ENCODE measurements around the gene GHRH. TPM values are rescaled to one million over a fixed set of nuclear protein-coding genes. Genes with fewer than 3 reads are reported as not detected.

The GHRH gene
- total RNA-seq, 1 experiment from 2014 or later: not detected

DNA sequence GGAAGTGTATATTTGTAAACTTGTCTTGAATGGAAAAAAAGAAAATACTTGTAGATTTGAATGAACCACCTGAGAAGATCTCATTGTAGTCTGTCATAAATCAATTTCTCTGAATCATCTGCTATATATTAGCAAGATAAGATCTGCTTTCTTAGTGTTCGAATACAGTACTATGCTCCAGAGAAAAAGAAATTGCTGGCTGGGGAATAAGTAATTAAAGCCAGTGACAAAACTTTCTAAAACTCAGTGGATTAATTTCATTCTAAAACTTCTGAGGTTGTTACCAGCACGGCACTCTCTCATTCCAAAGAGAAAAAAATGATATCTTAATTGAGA is 59.8 kb downstream of the GHRH start:
- Mint-ChIP-seq H3K9me3 (no peaks in the 10 kb centered on the region), H3K4me1 (peaks cover under 1 to 4% of the 10 kb centered on the region in 2 experiments; a peak in 1 of 4 replicates), H3K27me3 (ENCODE audit: low read depth) (no peaks in the 10 kb centered on the region), H3K36me3 (ENCODE audit: insufficient read depth in 1 of 3, low read depth in 3 of 3) (peaks cover 53 to 81% (median 67%) of the 10 kb centered on the region in 3 experiments), H3K27ac (peak overlapping the region in 2 of 3 experiments; percentile 40 to 86; a peak in 3 of 7 replicates), H3K4me3 (no peak overlapping the region)
- H3K79me2 ChIP-seq (ENCODE audit: insufficient read depth, low read length): peaks cover 7% of the 10 kb centered on the region
- H3K14ac ChIP-seq (ENCODE audit: insufficient read depth, low read length): no peak overlapping the region
- no peak for DNase-seq
- no peak overlapping the region for H3K27ac ChIP-seq (ENCODE audit: insufficient read length, low read depth, low read length)
- no peaks in the 10 kb centered on the region for H3K4me1 ChIP-seq (ENCODE audit: insufficient read depth, low read length)
- no peak overlapping the region for H2BK20ac ChIP-seq (ENCODE audit: low read depth, low read length, poor library complexity, severe bottlenecking)
- no CpG with 5 or more reads among the region's 2 CpGs for WGBS (ENCODE audit: extremely low coverage, insufficient read length, low lambda C conversion rate)
- H3T11ph ChIP-seq (ENCODE audit: low read length): no peak overlapping the region
- H3K4me2 ChIP-seq (ENCODE audit: insufficient read depth, insufficient read length, low read length): no peak overlapping the region
- TF ChIP-seq, protein P1, sequence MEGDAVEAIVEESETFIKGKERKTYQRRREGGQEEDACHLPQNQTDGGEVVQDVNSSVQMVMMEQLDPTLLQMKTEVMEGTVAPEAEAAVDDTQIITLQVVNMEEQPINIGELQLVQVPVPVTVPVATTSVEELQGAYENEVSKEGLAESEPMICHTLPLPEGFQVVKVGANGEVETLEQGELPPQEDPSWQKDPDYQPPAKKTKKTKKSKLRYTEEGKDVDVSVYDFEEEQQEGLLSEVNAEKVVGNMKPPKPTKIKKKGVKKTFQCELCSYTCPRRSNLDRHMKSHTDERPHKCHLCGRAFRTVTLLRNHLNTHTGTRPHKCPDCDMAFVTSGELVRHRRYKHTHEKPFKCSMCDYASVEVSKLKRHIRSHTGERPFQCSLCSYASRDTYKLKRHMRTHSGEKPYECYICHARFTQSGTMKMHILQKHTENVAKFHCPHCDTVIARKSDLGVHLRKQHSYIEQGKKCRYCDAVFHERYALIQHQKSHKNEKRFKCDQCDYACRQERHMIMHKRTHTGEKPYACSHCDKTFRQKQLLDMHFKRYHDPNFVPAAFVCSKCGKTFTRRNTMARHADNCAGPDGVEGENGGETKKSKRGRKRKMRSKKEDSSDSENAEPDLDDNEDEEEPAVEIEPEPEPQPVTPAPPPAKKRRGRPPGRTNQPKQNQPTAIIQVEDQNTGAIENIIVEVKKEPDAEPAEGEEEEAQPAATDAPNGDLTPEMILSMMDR (conservative IDR thresholded peaks at IDR 0.05): no peak
- H4K20me1 ChIP-seq (ENCODE audit: control insufficient read depth, insufficient read depth, insufficient read length): no peaks in the 10 kb centered on the region
- H3K18ac ChIP-seq (ENCODE audit: insufficient read length, low read depth, low read length): no peak overlapping the region
- H3K27me3 ChIP-seq (ENCODE audit: insufficient read depth, low read length): no peaks in the 10 kb centered on the region
- H3K56ac ChIP-seq (ENCODE audit: insufficient read length, low read depth, low read length): no peak overlapping the region
- H4K91ac ChIP-seq (ENCODE audit: insufficient read length, low read depth, low read length): no peak overlapping the region
- no peaks in the 10 kb centered on the region for H3K23me2 ChIP-seq (ENCODE audit: insufficient read length, low read depth, low read length, poor library complexity, severe bottlenecking)
- H2AK5ac ChIP-seq (ENCODE audit: insufficient read length, low read length): no peak overlapping the region
- no peak overlapping the region for H3K4ac ChIP-seq (ENCODE audit: low read depth, low read length)
- no peak overlapping the region for H2BK15ac ChIP-seq (ENCODE audit: low read depth, low read length)
- H2BK12ac ChIP-seq (ENCODE audit: insufficient read length, low read depth, low read length): no peak overlapping the region
- no peak overlapping the region for H2AFZ ChIP-seq (ENCODE audit: low read length)
- H3K9ac ChIP-seq (ENCODE audit: extremely low read depth, insufficient read length, low read length): no peak overlapping the region
- H4K8ac ChIP-seq (replicated peaks; ENCODE audit: insufficient read length, low read depth, low read length): no peak overlapping the region
- no peak overlapping the region for H2BK5ac ChIP-seq (ENCODE audit: insufficient read length, low read length)
- no peak overlapping the region for H3K23ac ChIP-seq (ENCODE audit: insufficient read length, low read depth, low read length)
- peaks cover 7% of the 10 kb centered on the region for H3K79me1 ChIP-seq (ENCODE audit: insufficient read depth, low read depth, low read length, poor library complexity, severe bottlenecking)
- no peak overlapping the region for H2BK120ac ChIP-seq (ENCODE audit: low read depth, low read length, poor library complexity, severe bottlenecking)
- H3K9me3 ChIP-seq (ENCODE audit: control insufficient read depth, low read depth, low read length): no peaks in the 10 kb centered on the region
- H4K5ac ChIP-seq (ENCODE audit: insufficient read length, low read depth, low read length): no peak overlapping the region

Other genes starting within 250 kb of the GHRH start
- 14.1 and 16.3 TPM in 2 replicates for gene RBL1, start 165.8 kb downstream of the GHRH start, total RNA-seq (2021)
- 234 TPM in 2 replicates for gene RPN2, start 82.5 kb downstream of the GHRH start, total RNA-seq (2021)
- gene MROH8, start 82.3 kb downstream of the GHRH start, total RNA-seq (2021): 0.79 and 0.90 TPM in 2 replicates
- 40.3 and 40.7 TPM in 2 replicates for gene MANBAL, start 27.8 kb upstream of the GHRH start, total RNA-seq (2021)
- gene SRC, start 84.3 kb upstream of the GHRH start, total RNA-seq (2021): 37.5 and 44.5 TPM in 2 replicates